Subcutaneous adipose tissue (tissue), 4 donors: ENCODE measurements around the gene RFC1. TPM values are rescaled to one million over a fixed set of nuclear protein-coding genes. Genes with fewer than 3 reads are reported as not detected.

Source experiments
- small RNA-seq: library from RNA; depleted of rRNA; stranded (forward); fragments of <200 nt; gene quantifications from one replicate; pipeline ENCODE3, GENCODE V24; 2016
- total RNA-seq, 4 donors: library from RNA; depleted of rRNA; stranded (reverse); fragments of >200 nt; gene quantifications; one replicate each; pipeline ENCODE4 v1.1.0, GENCODE V29; 2016
- TF ChIP-seq, protein P1 (sequence below): fragments of 450-650 bp; IDR thresholded peaks from one replicate; pipeline ENCODE4 v1.5.1; 2016; ENCODE audit warnings: low read depth, mild to moderate bottlenecking, control low read depth, antibody characterized with exemption, moderate library complexity

Gene RFC1
- total RNA-seq, 4 donors from 2014 or later, result 29.9 to 42.3 (median 39.0) TPM

DNA sequence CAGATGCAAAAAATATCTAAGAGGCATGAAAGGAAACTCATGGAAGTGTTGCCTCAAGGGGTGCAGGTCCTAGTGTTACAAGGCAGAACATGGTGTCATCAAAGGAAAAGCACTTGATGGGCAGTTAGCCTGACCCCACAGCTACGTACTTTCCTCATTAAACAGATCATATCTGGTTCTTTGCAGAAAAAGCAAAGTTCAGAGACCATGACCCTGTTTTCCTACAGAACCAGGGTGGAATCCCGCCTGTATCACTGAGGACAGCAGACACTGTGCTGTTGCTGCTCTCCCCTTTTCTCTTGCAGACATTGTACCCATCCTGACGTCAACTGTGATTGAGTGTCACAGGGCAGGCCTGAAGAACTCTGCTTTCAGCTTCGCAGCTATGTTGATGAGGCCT is 91.7 kb downstream of the RFC1 start:
- TF ChIP-seq, protein P1, sequence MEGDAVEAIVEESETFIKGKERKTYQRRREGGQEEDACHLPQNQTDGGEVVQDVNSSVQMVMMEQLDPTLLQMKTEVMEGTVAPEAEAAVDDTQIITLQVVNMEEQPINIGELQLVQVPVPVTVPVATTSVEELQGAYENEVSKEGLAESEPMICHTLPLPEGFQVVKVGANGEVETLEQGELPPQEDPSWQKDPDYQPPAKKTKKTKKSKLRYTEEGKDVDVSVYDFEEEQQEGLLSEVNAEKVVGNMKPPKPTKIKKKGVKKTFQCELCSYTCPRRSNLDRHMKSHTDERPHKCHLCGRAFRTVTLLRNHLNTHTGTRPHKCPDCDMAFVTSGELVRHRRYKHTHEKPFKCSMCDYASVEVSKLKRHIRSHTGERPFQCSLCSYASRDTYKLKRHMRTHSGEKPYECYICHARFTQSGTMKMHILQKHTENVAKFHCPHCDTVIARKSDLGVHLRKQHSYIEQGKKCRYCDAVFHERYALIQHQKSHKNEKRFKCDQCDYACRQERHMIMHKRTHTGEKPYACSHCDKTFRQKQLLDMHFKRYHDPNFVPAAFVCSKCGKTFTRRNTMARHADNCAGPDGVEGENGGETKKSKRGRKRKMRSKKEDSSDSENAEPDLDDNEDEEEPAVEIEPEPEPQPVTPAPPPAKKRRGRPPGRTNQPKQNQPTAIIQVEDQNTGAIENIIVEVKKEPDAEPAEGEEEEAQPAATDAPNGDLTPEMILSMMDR, result no peak

DNA sequence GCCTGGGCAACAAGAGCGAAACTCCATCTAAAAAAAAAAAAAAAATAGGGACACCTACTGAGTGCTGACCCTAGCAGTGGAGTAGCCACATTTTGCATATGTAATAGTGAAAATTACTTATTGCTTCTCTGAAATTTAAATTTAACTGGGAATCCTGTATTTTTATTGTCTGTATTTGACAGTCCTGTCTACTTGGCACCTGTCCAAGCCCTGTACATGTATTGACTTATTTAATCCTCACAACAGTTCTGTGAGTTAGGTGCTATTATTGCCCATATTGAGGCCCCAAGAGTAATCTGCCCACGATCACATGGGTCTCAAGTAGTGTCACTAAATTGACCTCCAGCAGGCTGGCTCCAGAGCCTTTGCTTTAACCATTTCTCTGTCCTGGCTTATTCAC is 102.3 kb downstream of the RFC1 start:
- TF ChIP-seq, protein P1, result no peak

DNA sequence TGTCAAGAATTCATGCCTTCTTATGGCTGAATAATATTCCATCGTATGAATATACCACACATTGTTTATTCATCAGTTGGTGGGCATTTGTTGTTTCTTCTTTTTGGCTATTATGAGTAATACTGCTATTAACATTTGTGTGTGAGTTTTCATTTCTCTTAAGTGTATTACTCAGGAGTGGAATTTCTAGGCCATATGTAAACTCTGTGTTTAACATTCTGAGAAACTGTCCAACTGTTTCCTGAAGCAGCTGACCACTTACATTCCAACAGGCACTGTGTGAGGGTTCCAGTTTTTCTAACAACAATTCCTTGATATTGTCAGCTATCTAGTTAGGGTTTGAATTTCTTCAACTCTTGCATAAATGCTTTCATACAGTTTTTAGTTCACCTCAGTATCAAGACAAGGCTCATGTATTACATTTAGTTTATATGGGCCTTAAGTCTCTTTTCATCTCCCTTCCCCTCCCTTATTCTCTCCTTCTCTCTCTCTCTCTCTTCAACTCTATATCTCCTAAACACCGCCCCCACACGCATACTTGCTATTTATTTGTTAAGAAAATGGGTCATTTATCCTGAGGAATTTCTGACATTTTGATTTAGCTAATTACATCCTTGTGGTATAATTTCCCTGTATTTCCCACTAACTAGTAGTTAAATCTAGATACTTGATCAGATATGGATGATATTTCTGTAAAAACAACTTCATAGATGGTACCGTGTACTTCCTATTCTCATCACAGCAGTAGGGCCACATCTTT is 106.4 kb downstream of the RFC1 start:
- TF ChIP-seq, protein P1, result no peak

- TF ChIP-seq, protein P1, result no peak
Observed at GRCh38 chr4:39256436-39256835, 109.7 kb downstream of the RFC1 start.

DNA sequence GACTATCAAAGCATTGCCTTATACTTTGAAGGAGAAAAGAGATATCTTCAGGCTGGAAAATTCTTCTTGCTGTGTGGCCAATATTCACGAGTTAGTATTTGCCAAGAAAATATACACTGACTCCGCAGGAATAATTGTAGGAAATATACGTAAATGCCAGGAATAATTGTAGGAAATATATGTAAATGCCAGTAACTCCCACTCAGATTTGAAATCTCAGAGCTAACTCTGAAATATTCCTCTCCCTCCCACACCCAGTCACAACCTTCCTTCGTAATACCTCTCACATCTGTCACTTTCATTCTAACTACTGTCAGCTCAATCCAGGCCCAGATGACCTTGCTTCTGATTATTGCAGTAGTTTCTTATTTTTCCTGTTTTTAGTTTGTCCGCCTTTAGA is 110.3 kb downstream of the RFC1 start:
- TF ChIP-seq, protein P1, result no peak

DNA sequence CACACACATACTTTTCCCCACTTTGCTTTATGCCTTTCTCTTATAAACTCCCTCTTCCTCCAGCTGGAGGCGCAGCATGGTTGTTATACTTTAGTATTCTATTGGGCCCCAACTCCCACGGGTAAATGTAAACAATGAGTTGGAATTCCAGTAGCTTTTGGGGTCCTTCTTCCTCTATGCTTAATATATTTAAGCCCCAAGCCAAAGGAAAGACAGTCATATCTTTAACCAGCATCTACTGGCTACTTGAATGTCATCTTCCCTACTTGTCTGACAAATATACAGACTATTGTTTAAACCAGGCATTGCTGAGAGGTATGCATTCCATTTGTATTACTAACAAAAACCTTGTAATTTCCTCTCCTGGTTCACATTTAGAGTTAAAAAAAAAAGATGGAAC is 110.9 kb downstream of the RFC1 start:
- TF ChIP-seq, protein P1, result no peak

- TF ChIP-seq, protein P1, result no peak
Observed at GRCh38 chr4:39243462-39243861, 122.7 kb downstream of the RFC1 start.

Small RNAs within 50 kb of the gene (small RNA-seq; reads per million reads assigned to genes)
- not detected for gene MIR5591
- gene RNU6-32P, result not detected
- gene RNU6-887P, result not detected

Other genes with a start within 250 kb of the RFC1 start
- gene WDR19, start 183.8 kb downstream of the RFC1 start, total RNA-seq, result 10 to 100 TPM; 53.6 to 71.2 (median 66.1) TPM
- gene KLB, start 40.6 kb upstream of the RFC1 start, total RNA-seq, result 10 to 100 TPM in 3 of 4 donors, 1 to 10 TPM in 1; 9.1 to 50.3 (median 33.5) TPM
- 1,000 to 10,000 TPM; 3,478 to 5,831 (median 3,966) TPM for gene RPL9, start 92.6 kb upstream of the RFC1 start, total RNA-seq
- gene LIAS, start 92.7 kb upstream of the RFC1 start, total RNA-seq, result 10 to 100 TPM; 11.9 to 16.8 (median 14.8) TPM
- gene UGDH, start 161.1 kb upstream of the RFC1 start, total RNA-seq, result 100 to 1,000 TPM in 2 of 4 donors, 10 to 100 TPM in 2; 37.3 to 122 (median 84.2) TPM